Occipital lobe (tissue), 2 donors: Measurements from ENCODE around the gene KRAS. TPM values are rescaled to one million over a fixed set of nuclear protein-coding genes. Genes with fewer than 3 reads are reported as not detected.
"Not testable (repeated sequence)": the region's sequence is repeated elsewhere in the genome, so short reads cannot be mapped to it uniquely, and the experiment has no call there.

Experiments
- DNase-seq: peaks from one replicate; lab custom pipeline; 2025; lab: John Stamatoyannopoulos, UW
- total RNA-seq: library from RNA; depleted of rRNA; stranded (reverse); fragments of >200 nt; gene quantifications from one replicate; pipeline ENCODE4 v1.2.3, GENCODE V29; 2014

KRAS gene
- total RNA-seq: 53.0 TPM

- DNase-seq: peak; percentile 94
Measured at GRCh38 chr12:25250744-25251730, at the start of gene KRAS. KRAS (minus strand) TSS chr12:25250929.

- no peak for DNase-seq
Measured at GRCh38 chr12:25296381-25296780, 45.7 kb upstream of the KRAS start.

GRCh38 chr12:25295361-25295760 is 44.6 kb upstream of the KRAS start:
- DNase-seq: no peak

- DNase-seq: no peak
Measured at GRCh38 chr12:25293653-25294052, 42.9 kb upstream of the KRAS start.

GRCh38 chr12:25292810-25293221 is 42.1 kb upstream of the KRAS start:
- not testable (repeated sequence) for DNase-seq

GRCh38 chr12:25287610-25288009 is 36.9 kb upstream of the KRAS start:
- DNase-seq: no peak

- no peak for DNase-seq
Measured at GRCh38 chr12:25286837-25287236, 36.1 kb upstream of the KRAS start.

GRCh38 chr12:25284024-25284423 is 33.3 kb upstream of the KRAS start:
- DNase-seq: no peak

- DNase-seq: no peak
Measured at GRCh38 chr12:25283006-25283405, 32.3 kb upstream of the KRAS start.

- no peak for DNase-seq
Measured at GRCh38 chr12:25280082-25280481, 29.4 kb upstream of the KRAS start.

- DNase-seq: no peak
Measured at GRCh38 chr12:25278269-25278668, 27.5 kb upstream of the KRAS start.

- DNase-seq: no peak
Measured at GRCh38 chr12:25276199-25276937, 25.6 kb upstream of the KRAS start.

- DNase-seq: no peak
Measured at GRCh38 chr12:25271486-25272098, 20.9 kb upstream of the KRAS start.

- no peak for DNase-seq
Measured at GRCh38 chr12:25269701-25270100, 19.0 kb upstream of the KRAS start.

- DNase-seq: no peak
Measured at GRCh38 chr12:25266497-25266896, 15.8 kb upstream of the KRAS start.

- DNase-seq: no peak
Measured at GRCh38 chr12:25264862-25265261, 14.1 kb upstream of the KRAS start.

- DNase-seq: no peak
Measured at GRCh38 chr12:25264114-25264513, 13.4 kb upstream of the KRAS start.

GRCh38 chr12:25263594-25263993 is 12.9 kb upstream of the KRAS start:
- no peak for DNase-seq

GRCh38 chr12:25262389-25263074 is 11.8 kb upstream of the KRAS start:
- DNase-seq: no peak

- no peak for DNase-seq
Measured at GRCh38 chr12:25257590-25258324, 7.0 kb upstream of the KRAS start.

- DNase-seq: no peak
Measured at GRCh38 chr12:25256826-25257225, 6.1 kb upstream of the KRAS start.
